ENCODE measurements around the gene ANKRD33. TPM values are rescaled to one million over a fixed set of nuclear protein-coding genes. Genes with fewer than 3 reads are reported as not detected.
A peak's percentile ranks its signal among the peaks of the same experiment; 100 is the strongest.

ANKRD33 gene
- polyA plus RNA-seq, 1 of the 3 experiments (the other 2 are of a cell fraction), result not detected

GRCh38 chr12:51874000-51874399 is 13.9 kb upstream of the ANKRD33 start:
- no peaks in the 10 kb centered on the region for H3K79me2 ChIP-seq (ENCODE audit: insufficient read depth)
- no peaks in the 10 kb centered on the region for H3F3A ChIP-seq (replicated peaks; ENCODE audit: insufficient read depth)
- POLR2A ChIA-PET, result no interaction called here
- no peaks in the 10 kb centered on the region for H3K36me3 ChIP-seq (replicated peaks in 1 of 2; ENCODE audit: control insufficient read depth in 1 of 2, insufficient read depth in 2 of 2, low read length in 1 of 2)
- no peak overlapping the region for H3K9ac ChIP-seq
- no peak overlapping the region for H3K4me2 ChIP-seq
- H3K9me2 ChIP-seq, result no peaks in the 10 kb centered on the region
- CTCF ChIA-PET, result interaction anchor here (0.6 to 18.2 kb wide), 10 partner anchors 10 to 455 kb away, joined by 4 to 194 read pairs (median 22); partner anchors contain the start of gene FIGNL2
- H3K4me3 ChIP-seq (ENCODE audit: low read depth in 2 of 2, low read length in 1 of 2), result no peak overlapping the region
- no peak overlapping the region for H2AFZ ChIP-seq (ENCODE audit: low read depth)
- TF ChIP-seq REST (IDR thresholded peaks at IDR 0.05; ENCODE audit: low read depth, low read length) (no peak), ELF1 (IDR thresholded peaks at IDR 0.05) (no peak), FOXJ3 (CRISPR knock-in tag; IDR thresholded peaks at IDR 0.05) (no peak), CHD2 (IDR thresholded peaks at IDR 0.05; ENCODE audit: low read length, partially characterized antibody) (no peak), GATA2 (CRISPR knock-in tag; IDR thresholded peaks at IDR 0.05) (peak; percentile 55)
- no peaks in the 10 kb centered on the region for H4K20me1 ChIP-seq (ENCODE audit: insufficient read depth)
- no peaks in the 10 kb centered on the region; the same call in 1 of the 2 replicates for H3K27me3 ChIP-seq (ENCODE audit: insufficient read depth)
- no peaks in the 10 kb centered on the region for H3K9me3 ChIP-seq
- H3K4me1 ChIP-seq (ENCODE audit: control insufficient read depth in 1 of 2, insufficient read depth in 2 of 2, low read depth in 1 of 2, low read length in 1 of 2), result peaks cover 0 to 28% of the 10 kb centered on the region in 2 experiments; a peak in 1 of 4 replicates
- no peak overlapping the region for H3K27ac ChIP-seq (ENCODE audit: low read depth in 2 of 2, low read length in 1 of 2)
- 45% methylated on average over 8 of the region's 8 CpGs for WGBS (ENCODE audit: low lambda C conversion rate)
- DNase-seq, result no peak

GRCh38 chr12:51874486-51874885 is 13.4 kb upstream of the ANKRD33 start:
- CTCF ChIA-PET, result interaction anchor here (0.5 to 18.2 kb wide), 41 partner anchors 11 to 515 kb away, joined by 3 to 194 read pairs (median 4); partner anchors contain the start of genes FIGNL2 and SLC4A8
- H3K27me3 ChIP-seq (ENCODE audit: insufficient read depth), result no peaks in the 10 kb centered on the region; the same call in 1 of the 2 replicates
- H4K20me1 ChIP-seq (ENCODE audit: insufficient read depth), result no peaks in the 10 kb centered on the region
- TF ChIP-seq MEF2A (IDR thresholded peaks at IDR 0.05; ENCODE audit: borderline replicate concordance, low read depth), result no peak
- H3K9me2 ChIP-seq, result no peaks in the 10 kb centered on the region
- no peak overlapping the region for H3K27ac ChIP-seq (ENCODE audit: low read depth in 2 of 2, low read length in 1 of 2)
- 73% methylated on average over 4 of the region's 4 CpGs for WGBS (ENCODE audit: low lambda C conversion rate)
- no peaks in the 10 kb centered on the region for H3K36me3 ChIP-seq (replicated peaks in 1 of 2; ENCODE audit: control insufficient read depth in 1 of 2, insufficient read depth in 2 of 2, low read length in 1 of 2)
- H3K9ac ChIP-seq, result no peak overlapping the region
- H3F3A ChIP-seq (replicated peaks; ENCODE audit: insufficient read depth), result no peaks in the 10 kb centered on the region
- H3K4me3 ChIP-seq (ENCODE audit: low read depth in 2 of 2, low read length in 1 of 2), result no peak overlapping the region
- H3K4me1 ChIP-seq (ENCODE audit: control insufficient read depth in 1 of 2, insufficient read depth in 2 of 2, low read depth in 1 of 2, low read length in 1 of 2), result peaks cover 0 to 23% of the 10 kb centered on the region in 2 experiments; a peak in 1 of 4 replicates
- H3K9me3 ChIP-seq, result no peaks in the 10 kb centered on the region
- H3K4me2 ChIP-seq, result no peak overlapping the region
- no peaks in the 10 kb centered on the region for H3K79me2 ChIP-seq (ENCODE audit: insufficient read depth)
- POLR2A ChIA-PET, result interaction anchor here (0.7 kb wide), 1 partner anchor 55 kb away, joined by 3 read pairs; no protein-coding TSS in a partner anchor
- DNase-seq, result no peak
- H2AFZ ChIP-seq (ENCODE audit: low read depth), result no peak overlapping the region

DNA sequence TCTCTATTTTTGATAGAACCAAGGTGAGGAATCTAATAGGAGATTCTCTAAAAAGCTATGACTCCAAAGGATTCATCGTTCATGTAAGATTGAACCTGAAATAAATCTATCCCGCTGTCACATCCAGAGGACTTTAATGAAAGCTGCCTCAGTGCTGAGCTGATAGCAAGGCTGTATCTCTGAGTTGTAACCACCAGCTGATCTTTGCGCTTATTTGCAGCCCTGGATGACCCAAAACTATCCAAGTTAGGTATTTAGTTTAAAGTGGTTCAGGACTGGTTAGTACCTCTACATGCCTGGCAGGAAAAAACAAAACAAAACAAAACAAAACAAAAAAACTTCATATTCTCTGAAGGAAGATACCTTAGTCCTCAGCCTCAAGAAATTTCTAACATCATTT is 8.8 kb upstream of the ANKRD33 start:
- CTCF ChIA-PET, result interaction anchor here (0.7 to 18.2 kb wide), 8 partner anchors 12 to 482 kb away, joined by 3 to 194 read pairs (median 6); a partner anchor contains a TSS
- H3F3A ChIP-seq (replicated peaks; ENCODE audit: insufficient read depth), result no peaks in the 10 kb centered on the region
- no peak overlapping the region for H3K4me3 ChIP-seq (ENCODE audit: low read depth in 2 of 2, low read length in 1 of 2)
- no peak overlapping the region for H3K27ac ChIP-seq (ENCODE audit: low read depth in 2 of 2, low read length in 1 of 2)
- H2AFZ ChIP-seq (ENCODE audit: low read depth), result no peak overlapping the region
- peaks cover 0 to 4% of the 10 kb centered on the region in 2 experiments; a peak in 1 of 4 replicates for H3K4me1 ChIP-seq (ENCODE audit: control insufficient read depth in 1 of 2, insufficient read depth in 2 of 2, low read depth in 1 of 2, low read length in 1 of 2)
- H4K20me1 ChIP-seq (ENCODE audit: insufficient read depth), result no peaks in the 10 kb centered on the region
- no peaks in the 10 kb centered on the region for H3K27me3 ChIP-seq (ENCODE audit: insufficient read depth)
- H3K9ac ChIP-seq, result no peak overlapping the region
- DNase-seq, result no peak
- no peaks in the 10 kb centered on the region for H3K79me2 ChIP-seq (ENCODE audit: insufficient read depth)
- WGBS (ENCODE audit: low lambda C conversion rate), result 83% methylated on average over 3 of the region's 3 CpGs
- no peaks in the 10 kb centered on the region for H3K9me3 ChIP-seq
- no peaks in the 10 kb centered on the region for H3K9me2 ChIP-seq
- no peaks in the 10 kb centered on the region for H3K36me3 ChIP-seq (replicated peaks in 1 of 2; ENCODE audit: control insufficient read depth in 1 of 2, insufficient read depth in 2 of 2, low read length in 1 of 2)
- no peak overlapping the region for H3K4me2 ChIP-seq
- POLR2A ChIA-PET, result no interaction called here
- TF ChIP-seq SMC3 (IDR thresholded peaks at IDR 0.05; ENCODE audit: low read depth, low read length), result no peak
- TF ChIP-seq NRF1 (IDR thresholded peaks at IDR 0.05; ENCODE audit: low read depth, low read length), result no peak
- TF ChIP-seq, protein P1, sequence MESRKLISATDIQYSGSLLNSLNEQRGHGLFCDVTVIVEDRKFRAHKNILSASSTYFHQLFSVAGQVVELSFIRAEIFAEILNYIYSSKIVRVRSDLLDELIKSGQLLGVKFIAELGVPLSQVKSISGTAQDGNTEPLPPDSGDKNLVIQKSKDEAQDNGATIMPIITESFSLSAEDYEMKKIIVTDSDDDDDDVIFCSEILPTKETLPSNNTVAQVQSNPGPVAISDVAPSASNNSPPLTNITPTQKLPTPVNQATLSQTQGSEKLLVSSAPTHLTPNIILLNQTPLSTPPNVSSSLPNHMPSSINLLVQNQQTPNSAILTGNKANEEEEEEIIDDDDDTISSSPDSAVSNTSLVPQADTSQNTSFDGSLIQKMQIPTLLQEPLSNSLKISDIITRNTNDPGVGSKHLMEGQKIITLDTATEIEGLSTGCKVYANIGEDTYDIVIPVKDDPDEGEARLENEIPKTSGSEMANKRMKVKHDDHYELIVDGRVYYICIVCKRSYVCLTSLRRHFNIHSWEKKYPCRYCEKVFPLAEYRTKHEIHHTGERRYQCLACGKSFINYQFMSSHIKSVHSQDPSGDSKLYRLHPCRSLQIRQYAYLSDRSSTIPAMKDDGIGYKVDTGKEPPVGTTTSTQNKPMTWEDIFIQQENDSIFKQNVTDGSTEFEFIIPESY (IDR thresholded peaks at IDR 0.05; ENCODE audit: borderline replicate concordance, low read depth), result no peak
- TF ChIP-seq RCOR1 (IDR thresholded peaks at IDR 0.05; ENCODE audit: low read length), result no peak
- TF ChIP-seq MEF2A (IDR thresholded peaks at IDR 0.05; ENCODE audit: borderline replicate concordance, low read depth), result no peak
- TF ChIP-seq FOXJ3 (CRISPR knock-in tag; IDR thresholded peaks at IDR 0.05), result no peak
- TF ChIP-seq, protein P2, sequence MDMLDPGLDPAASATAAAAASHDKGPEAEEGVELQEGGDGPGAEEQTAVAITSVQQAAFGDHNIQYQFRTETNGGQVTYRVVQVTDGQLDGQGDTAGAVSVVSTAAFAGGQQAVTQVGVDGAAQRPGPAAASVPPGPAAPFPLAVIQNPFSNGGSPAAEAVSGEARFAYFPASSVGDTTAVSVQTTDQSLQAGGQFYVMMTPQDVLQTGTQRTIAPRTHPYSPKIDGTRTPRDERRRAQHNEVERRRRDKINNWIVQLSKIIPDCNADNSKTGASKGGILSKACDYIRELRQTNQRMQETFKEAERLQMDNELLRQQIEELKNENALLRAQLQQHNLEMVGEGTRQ (IDR thresholded peaks at IDR 0.05; ENCODE audit: borderline replicate concordance, low read depth, low read length), result no peak
- TF ChIP-seq TAF1 (IDR thresholded peaks at IDR 0.05; ENCODE audit: borderline replicate concordance, low read depth, low read length), result no peak

Measured in SK-N-SH (cell line).